ENCODE measurements around the gene FLII.

FLII gene

GRCh38 chr17:18250708-18251107 is 7.8 kb downstream of the FLII start:
- no peak overlapping the region for H3K4me3 ChIP-seq (ENCODE audit: low read depth, low read length)
- peaks cover 86% of the 10 kb centered on the region for H3K36me3 ChIP-seq (ENCODE audit: control insufficient read depth, insufficient read depth, low read length)
- no peak overlapping the region for H3K27ac ChIP-seq (ENCODE audit: low read depth, low read length)
- no peaks in the 10 kb centered on the region for H3K9me3 ChIP-seq (ENCODE audit: control insufficient read depth, insufficient read depth, low read depth, low read length)
- H3K4me1 ChIP-seq (ENCODE audit: control insufficient read depth, insufficient read depth, low read length), result peaks cover 18% of the 10 kb centered on the region
- no peaks in the 10 kb centered on the region for H3K27me3 ChIP-seq (ENCODE audit: control insufficient read depth, insufficient read depth, low read length)
- H3K9ac ChIP-seq (ENCODE audit: low read length), result no peak overlapping the region

GRCh38 chr17:18250259-18250658 is 8.3 kb downstream of the FLII start:
- Histone ChIP-seq H3K9me3 (ENCODE audit: control insufficient read depth, insufficient read depth, low read depth, low read length) (no peaks in the 10 kb centered on the region), H3K27ac (ENCODE audit: low read depth, low read length) (no peak overlapping the region), H3K9ac (ENCODE audit: low read length) (no peak overlapping the region), H3K27me3 (ENCODE audit: control insufficient read depth, insufficient read depth, low read length) (no peaks in the 10 kb centered on the region), H3K4me1 (ENCODE audit: control insufficient read depth, insufficient read depth, low read length) (peaks cover 16% of the 10 kb centered on the region), H3K4me3 (ENCODE audit: low read depth, low read length) (no peak overlapping the region), H3K36me3 (ENCODE audit: control insufficient read depth, insufficient read depth, low read length) (peaks cover 87% of the 10 kb centered on the region)

- no peaks in the 10 kb centered on the region for H3K27me3 ChIP-seq (ENCODE audit: control insufficient read depth, insufficient read depth, low read length)
- no peak overlapping the region for H3K4me3 ChIP-seq (ENCODE audit: low read depth, low read length)
- H3K36me3 ChIP-seq (ENCODE audit: control insufficient read depth, insufficient read depth, low read length), result peaks cover 81% of the 10 kb centered on the region
- H3K9me3 ChIP-seq (ENCODE audit: control insufficient read depth, insufficient read depth, low read depth, low read length), result no peaks in the 10 kb centered on the region
- H3K9ac ChIP-seq (ENCODE audit: low read length), result no peak overlapping the region
- no peak overlapping the region for H3K27ac ChIP-seq (ENCODE audit: low read depth, low read length)
- peaks cover 16% of the 10 kb centered on the region for H3K4me1 ChIP-seq (ENCODE audit: control insufficient read depth, insufficient read depth, low read length)
Observed at GRCh38 chr17:18248811-18249210, 9.7 kb downstream of the FLII start.

- Histone ChIP-seq H3K4me3 (ENCODE audit: low read depth, low read length) (no peak overlapping the region), H3K36me3 (ENCODE audit: control insufficient read depth, insufficient read depth, low read length) (peaks cover 81% of the 10 kb centered on the region)
Observed at GRCh38 chr17:18248300-18248731, 10.2 kb downstream of the FLII start.

GRCh38 chr17:18247613-18248001 is 10.9 kb downstream of the FLII start:
- Histone ChIP-seq H3K4me3 (ENCODE audit: low read depth, low read length) (peak overlapping the region; percentile 59; the same call in 1 of the 2 replicates), H3K9me3 (ENCODE audit: control insufficient read depth, insufficient read depth, low read depth, low read length) (no peaks in the 10 kb centered on the region), H3K36me3 (ENCODE audit: control insufficient read depth, insufficient read depth, low read length) (peaks cover 78% of the 10 kb centered on the region), H3K27me3 (ENCODE audit: control insufficient read depth, insufficient read depth, low read length) (no peaks in the 10 kb centered on the region), H3K9ac (ENCODE audit: low read length) (no peak overlapping the region), H3K4me1 (ENCODE audit: control insufficient read depth, insufficient read depth, low read length) (peaks cover 16% of the 10 kb centered on the region), H3K27ac (ENCODE audit: low read depth, low read length) (no peak overlapping the region)

More at GRCh38 chr17:18248300-18248731, 10.2 kb downstream of the FLII start:
- Histone ChIP-seq H3K9me3 (ENCODE audit: control insufficient read depth, insufficient read depth, low read depth, low read length) (no peaks in the 10 kb centered on the region), H3K9ac (ENCODE audit: low read length) (no peak overlapping the region), H3K27me3 (ENCODE audit: control insufficient read depth, insufficient read depth, low read length) (no peaks in the 10 kb centered on the region), H3K4me1 (ENCODE audit: control insufficient read depth, insufficient read depth, low read length) (peaks cover 16% of the 10 kb centered on the region), H3K27ac (ENCODE audit: low read depth, low read length) (no peak overlapping the region)

- Histone ChIP-seq H3K9ac (ENCODE audit: low read length) (peak overlapping the region; percentile 63), H3K4me1 (ENCODE audit: control insufficient read depth, insufficient read depth, low read length) (peaks cover 16% of the 10 kb centered on the region), H3K27ac (ENCODE audit: low read depth, low read length) (0 out of 2 replicates have a peak overlapping the region, but pooled peaks have one; percentile 4), H3K27me3 (ENCODE audit: control insufficient read depth, insufficient read depth, low read length) (no peaks in the 10 kb centered on the region), H3K36me3 (ENCODE audit: control insufficient read depth, insufficient read depth, low read length) (peaks cover 78% of the 10 kb centered on the region), H3K4me3 (ENCODE audit: low read depth, low read length) (peak overlapping the region; percentile 59), H3K9me3 (ENCODE audit: control insufficient read depth, insufficient read depth, low read depth, low read length) (no peaks in the 10 kb centered on the region)
Observed at GRCh38 chr17:18246880-18247612, 11.5 kb downstream of the FLII start.

GRCh38 chr17:18246109-18246725 is 12.3 kb downstream of the FLII start:
- H3K27ac ChIP-seq (ENCODE audit: low read depth, low read length), result 0 out of 2 replicates have a peak overlapping the region, but pooled peaks have one; percentile 4

GRCh38 chr17:18245038-18245776 is 13.3 kb downstream of the FLII start:
- no peak overlapping the region for H3K9ac ChIP-seq (ENCODE audit: low read length)
- peaks cover 78% of the 10 kb centered on the region for H3K36me3 ChIP-seq (ENCODE audit: control insufficient read depth, insufficient read depth, low read length)
- no peaks in the 10 kb centered on the region for H3K9me3 ChIP-seq (ENCODE audit: control insufficient read depth, insufficient read depth, low read depth, low read length)
- peaks cover 16% of the 10 kb centered on the region for H3K4me1 ChIP-seq (ENCODE audit: control insufficient read depth, insufficient read depth, low read length)
- H3K27me3 ChIP-seq (ENCODE audit: control insufficient read depth, insufficient read depth, low read length), result no peaks in the 10 kb centered on the region
- H3K27ac ChIP-seq (ENCODE audit: low read depth, low read length), result no peak overlapping the region
- no peak overlapping the region for H3K4me3 ChIP-seq (ENCODE audit: low read depth, low read length)

More at GRCh38 chr17:18246109-18246725, 12.3 kb downstream of the FLII start:
- Histone ChIP-seq H3K4me1 (ENCODE audit: control insufficient read depth, insufficient read depth, low read length) (peaks cover 16% of the 10 kb centered on the region), H3K4me3 (ENCODE audit: low read depth, low read length) (peak overlapping the region; percentile 49), H3K36me3 (ENCODE audit: control insufficient read depth, insufficient read depth, low read length) (peaks cover 78% of the 10 kb centered on the region), H3K9ac (ENCODE audit: low read length) (no peak overlapping the region), H3K9me3 (ENCODE audit: control insufficient read depth, insufficient read depth, low read depth, low read length) (no peaks in the 10 kb centered on the region), H3K27me3 (ENCODE audit: control insufficient read depth, insufficient read depth, low read length) (no peaks in the 10 kb centered on the region)

GRCh38 chr17:18241229-18241871 is 17.2 kb downstream of the FLII start:
- peaks cover 5% of the 10 kb centered on the region for H3K4me1 ChIP-seq (ENCODE audit: control insufficient read depth, insufficient read depth, low read length)
- H3K27me3 ChIP-seq (ENCODE audit: control insufficient read depth, insufficient read depth, low read length), result no peaks in the 10 kb centered on the region
- peaks cover 86% of the 10 kb centered on the region for H3K36me3 ChIP-seq (ENCODE audit: control insufficient read depth, insufficient read depth, low read length)
- H3K4me3 ChIP-seq (ENCODE audit: low read depth, low read length), result no peak overlapping the region
- no peak overlapping the region for H3K27ac ChIP-seq (ENCODE audit: low read depth, low read length)
- H3K9ac ChIP-seq (ENCODE audit: low read length), result no peak overlapping the region
- H3K9me3 ChIP-seq (ENCODE audit: control insufficient read depth, insufficient read depth, low read depth, low read length), result no peaks in the 10 kb centered on the region

- Histone ChIP-seq H3K27ac (ENCODE audit: low read depth, low read length) (no peak overlapping the region), H3K27me3 (ENCODE audit: control insufficient read depth, insufficient read depth, low read length) (no peaks in the 10 kb centered on the region), H3K4me1 (ENCODE audit: control insufficient read depth, insufficient read depth, low read length) (no peaks in the 10 kb centered on the region), H3K9ac (ENCODE audit: low read length) (no peak overlapping the region), H3K9me3 (ENCODE audit: control insufficient read depth, insufficient read depth, low read depth, low read length) (no peaks in the 10 kb centered on the region), H3K36me3 (ENCODE audit: control insufficient read depth, insufficient read depth, low read length) (peaks cover 86% of the 10 kb centered on the region), H3K4me3 (ENCODE audit: low read depth, low read length) (no peak overlapping the region)
Observed at GRCh38 chr17:18240449-18240848, 18.1 kb downstream of the FLII start.
